NCI-H187 (cell line): Measurements from ENCODE around the gene LDHD.

ENCODE experiments used
- DNase-seq, 2 experiments: peaks; one replicate each; lab custom pipeline; 2025; lab: John Stamatoyannopoulos, UW

The LDHD gene

DNA sequence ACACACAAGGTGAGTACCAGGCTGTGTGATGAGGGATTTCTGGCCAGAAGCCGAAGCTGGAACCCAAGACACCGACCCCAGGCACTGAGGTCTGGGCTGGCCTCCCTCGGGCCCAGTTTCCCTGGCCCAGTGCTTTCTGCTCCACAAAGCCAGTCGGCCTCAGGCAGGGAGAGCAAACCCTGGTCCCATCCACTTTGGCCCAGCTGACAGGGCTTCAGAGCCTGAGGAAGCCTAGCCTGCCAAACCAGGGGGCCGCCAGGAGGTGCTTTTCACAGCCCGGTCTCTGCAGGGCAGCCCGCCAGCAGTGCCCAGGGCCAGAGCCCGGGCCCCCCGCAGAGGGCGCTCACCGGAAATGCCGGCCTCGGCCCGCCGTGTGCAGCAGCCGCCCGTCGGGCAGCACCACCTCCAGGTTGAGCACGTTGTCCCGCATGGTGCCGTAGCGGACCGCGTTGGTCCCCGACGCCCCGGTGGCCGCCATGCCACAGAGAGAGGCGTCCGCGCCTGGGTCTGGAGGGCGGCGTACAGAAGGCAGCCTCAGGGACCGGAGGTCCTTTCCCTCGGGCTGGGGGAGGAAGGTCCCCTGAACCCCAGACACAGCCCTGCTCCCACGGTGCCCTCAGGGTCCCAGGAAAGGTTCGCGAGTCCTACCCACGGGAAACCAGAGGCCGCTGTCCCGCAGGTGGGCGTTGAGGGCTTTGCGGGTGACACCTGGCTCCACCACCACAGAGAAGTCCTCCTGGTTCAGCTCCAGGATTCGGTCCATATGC, 2.2 kb downstream of the LDHD start:
- no peak for DNase-seq

DNA sequence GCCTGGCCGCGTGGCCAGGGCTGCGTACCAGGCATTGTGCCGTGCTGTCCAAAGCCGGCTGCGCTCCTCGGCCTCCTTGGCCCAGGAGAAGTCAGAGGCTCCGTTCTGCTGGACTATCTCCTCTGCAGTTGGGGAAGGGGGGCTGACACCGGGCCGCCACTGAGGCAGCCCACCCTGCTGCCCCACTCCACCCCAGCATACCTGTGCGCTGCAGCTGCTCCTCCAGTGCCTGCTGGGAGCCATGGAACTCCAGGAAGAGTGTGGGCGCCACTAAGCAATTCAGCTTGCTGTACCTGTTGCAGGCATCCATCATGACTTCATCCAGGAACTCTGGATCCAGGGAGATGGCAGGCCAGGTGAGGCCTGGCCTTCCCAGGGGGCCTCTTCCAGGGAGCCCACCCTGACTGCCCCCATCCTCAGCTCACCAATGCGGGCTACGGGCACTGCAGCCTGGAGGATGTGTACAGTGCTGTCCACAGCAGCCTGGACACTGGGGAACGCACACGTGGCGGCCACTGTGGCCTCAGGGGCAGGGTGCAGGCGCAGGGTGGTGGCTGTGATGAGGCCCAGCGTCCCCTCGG, 2.9 kb downstream of the LDHD start:
- DNase-seq, result no peak

DNA sequence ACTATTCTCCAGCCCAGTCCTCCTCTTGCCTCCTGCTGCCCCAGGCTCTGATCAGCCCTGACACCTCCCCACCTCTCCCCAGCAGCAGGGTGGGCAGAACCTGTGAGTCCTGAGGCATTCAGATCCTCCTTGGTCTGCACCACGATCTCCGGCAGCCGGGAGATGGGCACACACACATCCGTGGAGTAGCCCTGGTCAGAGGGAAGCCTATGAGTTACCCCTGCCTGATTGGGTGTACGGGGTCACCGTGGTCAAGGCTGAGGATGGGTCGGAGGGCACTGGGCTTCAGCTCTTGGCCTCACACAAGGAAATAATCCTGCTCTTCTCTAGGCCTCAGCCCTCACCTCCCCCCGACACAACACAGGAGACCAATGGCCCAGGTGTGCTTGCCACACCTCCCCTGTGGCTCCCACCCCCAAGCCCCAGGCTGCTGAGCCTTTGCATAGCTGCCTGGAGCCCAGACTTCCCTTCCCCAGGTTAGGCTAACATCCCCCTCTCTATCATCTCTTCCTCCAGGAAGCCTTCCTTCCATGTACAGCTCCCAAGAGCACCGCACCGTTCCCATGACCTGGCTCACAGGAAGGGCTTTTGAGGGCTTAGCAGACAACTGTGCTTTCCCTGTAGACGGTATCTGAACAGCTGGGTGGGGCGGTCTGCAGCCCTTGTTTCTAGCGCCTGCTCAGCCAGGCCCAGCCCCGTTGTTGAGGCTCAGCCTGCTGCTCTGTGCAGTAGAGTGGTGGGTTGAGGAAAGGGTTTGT, 3.7 kb downstream of the LDHD start:
- DNase-seq, result no peak

DNA sequence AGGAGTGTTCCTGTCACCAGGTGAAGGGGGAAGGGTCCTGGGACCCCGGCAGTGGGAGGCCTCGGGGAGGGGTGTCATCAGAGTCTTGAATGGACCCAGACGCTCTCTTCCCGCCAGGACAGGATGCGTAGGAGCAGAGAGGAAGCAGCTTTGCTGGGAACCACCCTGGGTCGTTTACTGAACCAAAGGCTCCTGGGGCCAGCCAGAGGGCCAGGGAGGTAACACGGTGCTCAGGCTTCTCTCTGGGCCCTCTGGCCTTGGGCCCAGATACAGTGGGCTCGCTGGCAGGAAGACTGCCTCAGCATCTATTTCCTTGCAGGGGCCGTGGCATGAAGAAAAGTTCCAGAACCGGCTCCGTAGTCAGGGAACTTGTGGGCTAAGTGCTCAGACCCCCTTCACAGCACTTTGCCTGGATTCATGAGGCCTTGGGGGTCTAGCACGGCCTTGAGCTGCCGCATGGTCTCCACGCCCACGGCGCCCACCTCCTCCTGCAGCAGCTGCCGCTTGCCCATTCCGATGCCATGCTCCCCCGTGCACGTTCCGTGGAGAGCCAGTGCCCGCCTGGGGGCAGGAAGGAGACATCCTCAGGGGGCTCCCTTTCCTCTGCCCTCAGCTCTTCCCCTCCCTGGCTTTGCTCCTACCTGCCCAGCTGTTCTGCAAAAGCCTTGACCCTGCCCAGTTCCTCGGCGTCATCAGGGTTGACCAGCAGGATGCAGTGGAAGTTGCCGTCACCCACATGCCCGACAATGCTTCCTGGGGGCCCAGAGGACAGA, 4.4 kb downstream of the LDHD start:
- DNase-seq, result no peak

DNA sequence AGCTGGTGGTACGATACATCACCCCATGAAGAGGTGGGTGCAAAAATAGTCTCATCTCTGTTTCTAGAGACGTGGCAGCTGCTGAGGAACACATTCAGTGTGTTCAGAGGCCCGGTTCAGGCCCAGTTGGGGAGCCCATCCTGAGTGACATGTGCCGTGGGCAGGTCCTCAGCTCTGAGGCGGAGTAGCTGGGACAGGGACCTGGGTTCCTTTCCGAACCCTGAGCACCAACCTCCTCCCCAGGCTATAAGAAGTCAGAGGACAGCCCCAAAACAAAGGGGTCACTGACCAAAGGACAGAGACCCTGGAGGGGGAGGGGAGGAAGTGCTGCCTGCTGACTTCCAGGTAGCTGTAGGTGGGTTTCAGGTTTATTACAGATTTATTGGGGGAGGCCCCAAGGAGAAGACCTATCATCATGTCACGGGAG, 5.1 kb downstream of the LDHD start:
- no peak for DNase-seq

DNA sequence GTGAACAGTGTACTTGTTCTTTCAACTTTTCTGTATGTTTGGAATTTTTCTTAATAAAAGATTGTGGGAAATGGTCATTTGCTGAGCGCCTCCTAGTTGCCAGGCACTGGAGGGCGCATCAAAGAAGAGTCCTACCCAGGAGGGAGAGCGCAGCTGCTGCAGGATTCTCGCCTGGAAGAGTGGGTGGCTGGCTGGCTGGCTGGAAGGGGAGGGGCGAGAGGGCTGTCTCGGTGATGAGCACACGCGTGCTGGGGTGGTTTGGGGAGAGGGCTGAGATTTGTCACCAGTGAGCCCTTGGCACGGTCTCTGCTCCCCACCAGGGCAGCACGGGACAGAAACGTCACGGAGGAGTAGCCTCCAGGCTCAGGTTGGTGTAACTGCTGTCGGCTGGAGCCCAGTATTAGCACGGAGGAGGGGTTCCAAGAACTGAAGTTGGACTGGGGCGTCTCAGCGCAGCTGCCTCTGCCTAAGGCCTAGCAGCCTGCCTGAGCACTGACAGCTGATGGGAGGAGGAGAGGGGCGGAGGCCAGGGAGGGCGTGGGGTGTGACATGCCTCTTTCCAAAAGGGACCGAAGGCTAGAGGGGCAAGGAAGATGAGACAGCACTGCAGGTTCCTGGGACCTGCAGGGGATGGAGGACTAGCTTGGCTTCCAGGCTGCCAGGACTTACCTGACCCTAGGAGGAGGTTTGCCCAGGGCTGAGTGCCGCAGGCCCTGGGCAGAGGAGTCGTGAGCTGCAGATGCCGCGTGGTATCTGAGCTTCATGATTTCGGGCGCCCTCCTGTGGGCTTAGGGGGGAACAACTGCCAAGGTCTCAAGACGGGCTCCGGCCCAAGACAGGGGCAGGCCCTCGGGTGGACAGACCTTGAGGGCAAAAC, 5.7 kb downstream of the LDHD start:
- peak; percentile 42 to 57 for DNase-seq

DNA sequence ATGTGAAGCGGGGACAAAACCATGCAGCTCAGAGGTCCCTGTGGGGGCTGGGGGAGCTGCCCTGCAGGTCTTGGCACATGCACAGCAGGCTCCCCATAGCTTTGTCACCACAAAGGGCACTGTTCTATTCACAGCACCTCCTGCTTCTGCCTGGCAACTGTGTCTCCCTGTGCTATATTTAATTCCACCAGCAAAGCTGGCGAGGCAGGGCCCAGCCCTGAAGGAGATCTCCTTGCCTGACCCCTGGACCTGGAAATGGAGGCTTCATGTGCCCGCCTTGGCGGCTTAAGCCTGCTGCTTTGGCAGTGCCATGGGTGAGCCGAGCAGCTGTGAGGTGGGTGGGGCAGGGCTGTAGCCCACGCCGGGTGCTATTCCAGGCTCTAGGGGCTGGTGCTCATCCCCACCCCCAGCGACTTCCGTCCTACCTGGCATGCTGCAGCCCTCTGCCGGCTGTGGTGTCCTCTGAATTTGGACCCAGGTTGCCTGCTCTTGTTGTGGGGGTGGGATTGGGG, 6.8 kb downstream of the LDHD start:
- DNase-seq, result no peak

DNA sequence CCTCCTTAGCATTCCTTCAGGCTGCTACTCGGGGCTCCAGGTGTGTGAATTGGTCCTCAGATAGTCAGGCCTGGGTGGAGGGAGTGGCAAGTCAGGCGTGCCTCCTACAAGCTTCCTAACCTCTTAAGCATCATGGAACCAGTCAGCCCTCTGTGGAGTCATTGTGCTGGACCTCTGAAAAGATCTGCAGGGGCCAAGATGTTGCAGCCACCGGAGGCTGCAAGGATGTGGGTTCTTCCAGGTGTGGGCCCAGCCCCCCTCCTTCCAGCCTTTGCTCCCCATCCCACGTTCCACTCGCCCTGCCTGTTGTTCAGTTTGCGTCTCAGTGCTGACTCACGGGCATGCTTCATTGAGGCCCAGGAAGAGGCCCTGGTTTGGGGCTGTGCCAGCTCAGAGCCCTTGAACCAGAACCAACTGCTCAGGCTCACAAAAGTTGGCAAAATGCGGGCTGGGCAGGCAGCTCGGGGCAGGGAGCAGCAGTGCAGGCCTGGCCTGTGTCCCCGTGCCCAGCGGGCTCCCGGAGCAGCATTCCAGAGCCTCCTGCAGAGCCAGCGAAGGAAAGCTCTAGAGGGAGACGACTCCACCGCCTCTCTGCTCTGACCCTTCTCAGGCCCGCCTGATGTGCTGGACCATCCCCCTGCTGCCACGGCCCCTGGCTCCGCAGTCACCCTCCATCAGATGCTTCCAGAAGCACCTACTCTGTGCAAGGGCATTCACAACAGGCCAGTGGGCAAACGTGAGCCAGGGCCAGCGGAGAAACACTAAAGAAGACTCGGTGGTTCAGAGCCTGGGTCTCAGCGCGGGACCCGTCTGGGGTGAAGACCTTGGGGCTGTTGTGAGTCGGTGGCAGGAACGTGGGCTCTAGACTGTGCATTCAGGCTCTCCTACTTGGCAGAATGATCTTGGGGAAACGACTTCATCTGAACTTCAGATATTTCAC, 7.5 kb downstream of the LDHD start:
- DNase-seq, result no peak

DNA sequence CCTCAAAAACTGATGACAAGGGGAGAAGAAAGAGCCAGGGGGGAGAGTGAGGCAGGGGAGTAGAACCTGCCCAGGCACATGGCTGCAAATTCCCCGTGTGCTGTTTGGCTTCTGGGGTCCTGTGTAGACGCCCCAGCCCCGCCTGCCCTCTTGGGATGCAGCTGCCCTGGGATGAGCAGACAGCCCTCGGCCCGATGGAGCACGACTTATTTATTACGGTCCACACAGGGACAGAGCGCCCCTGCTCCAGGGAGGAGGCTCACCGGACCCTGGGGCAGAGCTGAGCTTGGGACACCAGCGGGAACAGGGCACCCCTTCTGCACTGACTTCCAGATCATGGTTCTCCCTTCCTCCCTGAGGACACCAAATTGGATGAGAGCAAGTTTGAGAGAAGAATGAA, 9.1 kb downstream of the LDHD start:
- DNase-seq, result no peak

DNA sequence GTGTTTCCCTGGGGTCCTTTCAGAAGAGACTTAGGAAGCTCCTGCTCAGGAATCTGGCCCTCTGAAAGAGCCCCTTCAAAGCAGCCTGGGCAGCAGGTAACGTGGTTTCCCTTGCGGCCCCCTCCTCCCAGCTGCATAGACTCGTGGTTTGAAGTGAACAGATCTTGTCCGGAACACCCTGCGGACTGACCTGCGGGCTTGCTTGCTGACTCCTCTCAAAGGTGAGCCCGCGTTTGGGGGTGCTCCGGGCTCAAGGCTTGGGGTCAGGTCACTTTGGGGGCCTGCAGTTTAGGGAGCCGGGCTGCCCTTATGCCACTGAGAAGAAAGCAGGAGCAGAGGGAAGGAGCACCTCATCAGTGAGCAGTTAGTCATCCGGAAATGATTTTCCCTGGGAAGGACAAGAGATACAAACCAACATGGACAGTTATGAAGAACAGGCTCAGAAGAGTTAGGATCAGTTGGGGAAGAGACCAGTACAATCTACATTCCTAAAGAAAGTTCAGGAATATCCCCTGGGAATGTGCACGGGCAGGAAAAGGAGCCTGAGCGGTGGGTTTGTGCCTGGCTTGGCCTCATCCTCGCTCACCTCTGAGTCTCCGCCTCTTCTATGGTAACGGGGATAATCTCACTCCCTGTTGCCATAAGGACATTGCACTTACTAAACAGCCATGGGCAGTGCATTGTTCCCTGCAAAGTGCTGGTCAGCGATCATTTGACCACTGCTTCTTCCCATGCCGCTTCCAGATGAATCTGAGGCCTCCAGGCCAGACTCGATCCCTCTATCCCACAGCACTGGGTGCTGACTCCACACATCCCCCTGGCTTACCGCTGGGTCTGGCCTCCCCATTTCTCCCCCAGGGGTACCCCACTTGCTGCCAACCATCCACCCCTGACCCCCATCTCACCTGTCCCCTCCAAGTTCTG, 10.0 kb downstream of the LDHD start:
- DNase-seq, result no peak

DNA sequence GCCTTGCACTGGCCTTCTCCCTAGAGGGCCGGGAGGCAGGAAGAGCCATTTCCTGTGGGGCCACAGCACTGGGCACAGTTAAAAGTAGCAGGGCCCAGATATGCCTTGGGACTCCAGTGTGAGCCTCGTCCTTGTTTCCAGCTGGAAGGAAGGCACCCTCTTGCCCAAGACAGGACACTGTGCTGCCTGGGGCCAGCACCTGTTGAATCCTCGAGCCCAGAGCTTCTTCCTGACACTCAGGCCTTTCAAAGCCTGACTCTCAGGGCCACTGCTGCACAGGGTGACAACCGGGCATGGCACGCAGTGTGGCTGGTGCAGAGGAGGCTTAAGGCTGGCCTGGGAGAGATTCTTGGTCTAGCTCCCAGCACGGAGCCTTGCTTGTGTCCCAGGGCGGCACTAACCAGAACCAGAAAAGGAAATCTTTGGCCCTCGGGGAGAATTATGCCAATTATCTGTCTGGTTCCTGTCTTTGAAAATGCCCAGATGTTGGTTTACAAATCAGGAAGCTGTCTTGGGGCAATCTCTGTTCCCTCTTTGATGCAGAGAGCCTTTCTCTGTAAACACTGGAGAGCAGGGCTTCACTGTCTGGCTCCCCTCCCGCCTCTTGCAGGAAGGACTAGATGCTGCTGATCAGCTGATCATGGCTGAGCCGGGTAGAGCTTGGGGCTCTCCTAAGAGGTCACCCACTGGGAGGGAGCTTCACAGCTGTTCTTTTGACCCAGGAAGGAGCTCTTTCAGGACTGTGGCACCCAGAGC, 11.1 kb downstream of the LDHD start:
- no peak for DNase-seq

DNA sequence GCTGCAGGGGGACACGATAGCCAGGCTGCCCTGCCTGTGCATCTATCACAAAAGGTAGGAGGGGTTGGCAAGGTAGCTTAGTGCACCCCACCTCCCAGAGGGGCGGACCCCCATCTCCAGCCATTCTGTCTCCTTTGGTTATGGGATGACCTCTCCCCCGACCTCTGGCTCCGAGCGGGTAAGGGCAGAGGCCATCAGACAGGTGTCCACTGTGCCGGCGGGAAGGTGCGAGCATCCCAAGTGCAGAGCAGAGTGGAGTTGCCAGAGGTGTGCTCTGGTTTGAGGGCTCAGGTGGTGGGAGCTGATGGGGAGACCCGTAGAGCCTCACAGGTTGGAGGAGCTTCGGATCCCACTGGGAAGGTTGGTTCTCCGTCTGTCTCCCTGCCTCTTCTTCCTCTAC, 11.7 kb downstream of the LDHD start:
- DNase-seq, result no peak

DNA sequence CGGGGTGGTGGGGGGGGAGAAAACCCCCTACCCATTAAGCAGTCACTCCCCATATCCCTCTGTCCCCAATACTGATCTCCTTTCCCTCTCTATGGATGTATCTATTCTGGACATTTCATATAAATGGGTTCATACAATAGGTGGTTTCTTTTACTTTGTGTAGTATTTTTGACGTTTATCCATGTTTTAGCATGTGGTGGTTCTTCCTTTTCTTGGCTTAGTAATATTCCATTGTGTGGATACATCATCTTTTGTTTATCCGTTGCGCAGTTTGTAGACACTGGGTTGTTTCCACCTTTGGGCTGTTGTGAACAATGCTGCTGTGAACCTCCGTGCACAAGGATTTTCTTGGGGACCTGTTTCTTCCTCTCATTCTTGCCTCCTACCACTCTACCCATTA, 12.6 kb downstream of the LDHD start:
- no peak for DNase-seq

DNA sequence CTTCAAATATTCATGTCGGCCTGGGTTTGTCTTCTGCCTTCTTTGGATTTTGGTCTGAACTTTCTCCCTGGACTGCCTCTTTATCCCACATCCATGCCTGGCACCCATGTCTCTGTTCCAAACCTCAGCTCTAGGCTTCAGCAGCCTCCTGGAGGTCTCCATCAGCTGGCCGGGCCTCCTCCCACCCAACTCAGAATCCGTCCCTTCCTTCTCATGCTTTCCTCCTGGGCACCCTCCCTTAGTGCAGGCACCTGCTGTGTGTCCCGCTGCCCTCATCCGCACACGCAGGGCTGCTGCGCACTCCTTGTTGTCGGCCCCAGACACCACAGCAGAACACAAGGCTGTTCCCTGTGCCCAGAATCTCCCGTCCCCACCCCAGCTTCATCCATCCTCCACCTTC, 14.0 kb downstream of the LDHD start:
- no peak for DNase-seq

DNA sequence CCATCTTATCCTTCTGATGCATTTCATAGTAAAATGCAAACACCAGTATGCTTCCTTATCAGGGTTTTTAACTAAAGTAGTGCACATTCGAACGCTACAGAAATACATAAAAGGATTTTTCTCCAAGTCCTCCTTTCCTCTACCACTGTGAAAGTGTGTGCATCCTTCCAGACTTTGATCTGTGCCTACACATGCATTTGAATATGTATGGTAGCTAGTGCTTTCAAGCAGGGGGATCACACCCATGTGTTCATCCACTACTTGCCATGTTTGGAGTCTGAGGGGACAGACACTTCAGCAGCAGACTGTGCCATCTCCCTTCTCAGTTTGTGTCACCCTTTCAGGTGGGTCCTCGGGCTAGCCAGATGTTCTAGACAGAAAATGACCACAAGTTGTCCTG, 14.9 kb downstream of the LDHD start:
- DNase-seq, result no peak

DNA sequence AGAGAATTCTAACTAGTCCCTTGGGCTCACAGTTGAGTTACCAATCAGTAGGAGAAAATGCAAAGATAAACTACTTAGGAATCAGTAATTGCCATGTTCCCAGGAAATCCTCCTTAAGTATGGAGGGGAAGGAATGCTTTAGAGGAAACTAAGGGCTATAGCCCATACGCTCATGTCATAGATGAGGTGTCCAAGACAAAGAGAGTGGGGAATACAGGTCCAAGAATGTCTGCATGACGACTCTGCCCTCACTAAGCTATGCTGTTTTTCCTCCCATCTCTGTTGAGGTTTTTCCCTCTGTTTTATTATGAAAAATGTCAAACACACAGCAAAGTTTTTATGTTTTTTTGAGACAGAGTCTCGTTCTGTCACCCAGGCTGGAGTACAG, 16.0 kb downstream of the LDHD start:
- DNase-seq, result no peak

DNA sequence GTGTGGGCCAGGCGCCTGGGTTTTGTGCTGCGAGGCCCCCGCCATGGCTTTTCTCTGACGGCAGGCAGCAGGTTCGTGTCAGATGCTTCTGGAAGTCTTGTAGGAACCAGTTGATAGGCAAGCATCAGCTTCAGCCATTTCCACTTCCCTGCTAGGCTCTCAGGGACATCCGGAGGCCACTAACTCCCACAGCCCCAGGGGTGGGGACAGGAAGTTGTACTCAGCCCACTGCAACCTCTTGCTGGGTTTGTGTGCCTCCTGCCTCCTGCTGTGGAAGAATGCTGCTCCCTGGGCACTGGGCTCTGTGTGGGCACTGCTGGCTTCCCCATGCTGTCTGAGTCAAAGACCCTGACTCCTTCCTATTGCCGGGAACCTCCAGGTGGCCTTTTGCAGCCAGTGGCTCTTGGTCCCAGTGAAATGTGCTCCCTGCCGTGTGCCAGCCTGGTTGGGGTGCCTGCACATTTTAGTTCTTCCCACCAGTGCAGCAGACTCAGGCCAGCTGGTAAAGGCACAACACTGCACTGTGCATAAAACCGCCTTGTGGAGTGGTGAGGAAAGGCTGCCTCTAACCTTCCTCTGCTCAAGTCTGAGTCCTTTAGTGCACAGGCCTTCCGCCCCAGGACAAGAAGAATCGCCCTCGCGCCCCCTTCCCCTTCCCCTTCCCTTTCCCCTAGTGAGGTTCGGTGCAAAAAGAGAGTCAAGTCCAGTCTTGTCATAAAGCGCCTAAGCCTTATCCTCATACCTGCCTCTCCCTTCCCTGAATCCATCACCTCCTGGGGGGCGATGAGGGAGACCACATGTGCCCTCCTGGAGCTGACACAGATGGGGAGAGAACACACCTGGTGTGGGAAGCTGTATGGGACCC, 16.6 kb downstream of the LDHD start:
- no peak for DNase-seq
